ENCODE measurements around the gene MAP2K3. TPM values are rescaled to one million over a fixed set of nuclear protein-coding genes. Genes with fewer than 3 reads are reported as not detected.
"Not testable (repeated sequence)": the region's sequence is repeated elsewhere in the genome, so short reads cannot be mapped to it uniquely, and the experiment has no call there.

Gene MAP2K3
- total RNA-seq, 2 experiments from 2014 or later: 151 to 153 TPM

DNA sequence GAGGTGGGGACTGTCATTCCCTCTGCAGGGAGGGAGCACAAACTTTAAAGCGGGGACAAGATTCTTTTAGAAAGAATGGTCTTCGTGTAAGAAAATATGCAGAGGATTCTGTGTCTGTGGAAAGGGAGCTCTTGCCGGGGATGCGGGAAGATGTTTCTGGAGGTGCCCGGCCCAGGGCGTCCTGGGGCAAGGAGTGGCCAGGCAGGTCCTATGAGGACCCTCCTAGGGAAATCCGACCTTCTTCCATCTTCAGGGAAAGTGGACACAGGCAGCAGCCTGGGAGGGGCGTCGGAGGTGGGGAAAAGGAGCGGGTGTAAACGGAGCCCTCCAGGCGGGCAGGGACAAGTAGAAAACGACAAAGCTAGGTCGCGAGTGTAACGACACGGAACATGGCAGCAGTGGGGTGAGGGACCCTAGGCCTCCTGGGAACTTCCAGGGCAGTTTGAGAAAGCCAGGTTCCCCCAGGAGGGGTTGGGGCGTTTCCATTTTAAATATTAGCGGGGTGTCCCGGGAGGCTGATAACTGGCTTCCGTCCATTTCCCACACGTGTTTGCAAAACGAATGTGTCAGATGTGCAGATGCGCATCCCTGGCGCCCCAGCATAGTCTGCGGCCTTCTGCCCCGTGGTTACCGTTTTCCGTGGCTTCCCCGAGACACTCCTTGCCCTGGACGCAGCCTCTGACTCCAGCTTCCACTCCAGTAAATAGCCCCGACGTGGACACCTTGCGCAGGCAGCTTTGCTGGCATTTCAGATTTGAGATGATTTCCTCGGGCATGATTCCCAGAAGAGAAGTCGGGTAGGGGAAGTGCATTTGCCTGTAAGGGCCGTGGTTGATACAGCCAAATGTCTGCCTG lies 39.0 kb downstream of the MAP2K3 start:
- ATAC-seq; H3K4me1 Mint-ChIP-seq (ENCODE audit: low read depth); CTCF ChIA-PET; intact Hi-C loops (cut with micrococcal nuclease); H3K36me3 Mint-ChIP-seq (ENCODE audit: low read depth); POLR2A ChIA-PET; DNase-seq; H3K27me3 Mint-ChIP-seq; H3K9me3 Mint-ChIP-seq: not testable (repeated sequence)
- Mint-ChIP-seq H3K27ac (peak overlapping the region; percentile 84), H3K4me3 (peak overlapping the region; percentile 88)

DNA sequence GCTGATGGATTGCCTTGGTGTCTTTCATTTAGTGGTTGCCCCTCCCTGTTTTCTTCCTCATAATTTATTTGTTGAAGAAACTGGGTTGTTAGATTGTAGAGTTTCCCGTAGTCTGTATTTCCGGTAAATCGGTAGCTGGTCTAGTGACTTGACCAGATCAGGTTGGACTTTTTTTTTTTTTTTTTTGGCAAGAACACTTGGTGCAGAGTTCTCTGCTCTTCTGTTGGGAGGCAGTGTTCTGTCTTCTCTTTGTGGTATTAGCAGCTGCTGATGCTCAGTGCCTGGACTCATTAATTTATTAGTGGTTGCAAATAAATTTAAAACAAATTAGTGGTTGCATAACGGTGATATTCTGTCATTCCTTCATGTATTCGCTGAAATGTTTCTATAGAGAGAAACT lies 40.2 kb downstream of the MAP2K3 start:
- POLR2A ChIA-PET; H3K36me3 Mint-ChIP-seq (ENCODE audit: low read depth); intact Hi-C loops (cut with micrococcal nuclease); H3K4me3 Mint-ChIP-seq; DNase-seq; H3K27ac Mint-ChIP-seq; H3K4me1 Mint-ChIP-seq (ENCODE audit: low read depth); CTCF ChIA-PET; H3K9me3 Mint-ChIP-seq; ATAC-seq; H3K27me3 Mint-ChIP-seq: not testable (repeated sequence)

- H3K4me1 Mint-ChIP-seq (ENCODE audit: low read depth); intact Hi-C loops (cut with micrococcal nuclease); ATAC-seq; H3K4me3 Mint-ChIP-seq; DNase-seq; H3K9me3 Mint-ChIP-seq; H3K36me3 Mint-ChIP-seq (ENCODE audit: low read depth); POLR2A ChIA-PET; H3K27me3 Mint-ChIP-seq; CTCF ChIA-PET; H3K27ac Mint-ChIP-seq: not testable (repeated sequence)
These were observed 43.4 kb downstream of the MAP2K3 start for GRCh38 chr17:21327921-21328320.

GRCh38 chr17:21328778-21329177 lies 44.3 kb downstream of the MAP2K3 start:
- CTCF ChIA-PET; H3K36me3 Mint-ChIP-seq (ENCODE audit: low read depth); POLR2A ChIA-PET; intact Hi-C loops (cut with micrococcal nuclease); H3K4me3 Mint-ChIP-seq; H3K27ac Mint-ChIP-seq; H3K9me3 Mint-ChIP-seq; H3K4me1 Mint-ChIP-seq (ENCODE audit: low read depth); DNase-seq; ATAC-seq; H3K27me3 Mint-ChIP-seq: not testable (repeated sequence)

GRCh38 chr17:21330436-21331160 lies 46.1 kb downstream of the MAP2K3 start:
- DNase-seq (no peak), ATAC-seq (no peak)
- H3K9me3 Mint-ChIP-seq: peaks cover 4% of the 10 kb centered on the region
- no peak overlapping the region for H3K4me3 Mint-ChIP-seq
- no peaks in the 10 kb centered on the region for H3K4me1 Mint-ChIP-seq (ENCODE audit: low read depth)
- no peak overlapping the region for H3K27ac Mint-ChIP-seq
- H3K27me3 Mint-ChIP-seq: peaks cover 4% of the 10 kb centered on the region
- intact Hi-C loops (cut with micrococcal nuclease): no loop called here
- no peak for TF ChIP-seq CTCF (IDR thresholded peaks at IDR 0.05)
- ChIA-PET POLR2A (no interaction called here), CTCF (no interaction called here)
- H3K36me3 Mint-ChIP-seq (ENCODE audit: low read depth): no peaks in the 10 kb centered on the region

DNA sequence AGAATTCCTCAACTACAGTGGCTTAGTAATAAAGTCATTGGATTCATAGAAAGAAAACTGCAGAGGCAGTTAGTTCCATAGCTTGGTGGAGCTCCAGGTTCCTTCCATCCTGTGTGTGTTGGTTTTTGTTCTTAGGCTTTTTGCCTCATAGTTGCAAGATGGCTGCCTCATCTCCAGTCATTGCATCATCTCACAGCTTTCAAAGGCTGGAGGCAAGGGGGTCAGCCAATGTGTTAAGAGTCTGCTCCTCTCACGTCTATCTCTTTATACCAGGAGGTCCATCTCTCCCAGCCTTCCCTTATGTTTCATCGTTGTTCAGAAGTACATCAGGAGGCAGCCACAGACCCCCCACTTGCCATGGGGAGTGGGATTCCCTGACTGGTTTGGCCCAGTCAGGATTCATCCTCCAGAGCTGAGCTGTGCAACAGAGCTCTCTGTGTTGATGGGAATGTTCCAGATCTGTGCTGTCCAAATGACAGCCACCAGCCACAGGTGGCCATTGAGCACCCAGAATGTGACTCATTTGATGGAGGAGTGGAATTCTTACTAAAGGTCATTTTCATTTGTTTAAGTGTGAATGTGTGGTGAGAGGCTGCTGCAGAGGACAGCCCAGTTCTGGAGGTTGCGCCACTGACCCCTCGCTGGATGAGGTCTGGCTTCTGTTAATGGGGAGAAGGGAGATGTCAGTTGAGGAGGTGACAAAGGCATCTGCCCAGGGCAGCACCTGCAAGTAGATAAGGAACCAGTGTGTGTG lies 52.2 kb downstream of the MAP2K3 start:
- H3K36me3 Mint-ChIP-seq (ENCODE audit: low read depth); H3K27ac Mint-ChIP-seq; POLR2A ChIA-PET; CTCF ChIA-PET; H3K27me3 Mint-ChIP-seq; H3K9me3 Mint-ChIP-seq; ATAC-seq; intact Hi-C loops (cut with micrococcal nuclease); H3K4me1 Mint-ChIP-seq (ENCODE audit: low read depth); H3K4me3 Mint-ChIP-seq; DNase-seq: not testable (repeated sequence)

DNA sequence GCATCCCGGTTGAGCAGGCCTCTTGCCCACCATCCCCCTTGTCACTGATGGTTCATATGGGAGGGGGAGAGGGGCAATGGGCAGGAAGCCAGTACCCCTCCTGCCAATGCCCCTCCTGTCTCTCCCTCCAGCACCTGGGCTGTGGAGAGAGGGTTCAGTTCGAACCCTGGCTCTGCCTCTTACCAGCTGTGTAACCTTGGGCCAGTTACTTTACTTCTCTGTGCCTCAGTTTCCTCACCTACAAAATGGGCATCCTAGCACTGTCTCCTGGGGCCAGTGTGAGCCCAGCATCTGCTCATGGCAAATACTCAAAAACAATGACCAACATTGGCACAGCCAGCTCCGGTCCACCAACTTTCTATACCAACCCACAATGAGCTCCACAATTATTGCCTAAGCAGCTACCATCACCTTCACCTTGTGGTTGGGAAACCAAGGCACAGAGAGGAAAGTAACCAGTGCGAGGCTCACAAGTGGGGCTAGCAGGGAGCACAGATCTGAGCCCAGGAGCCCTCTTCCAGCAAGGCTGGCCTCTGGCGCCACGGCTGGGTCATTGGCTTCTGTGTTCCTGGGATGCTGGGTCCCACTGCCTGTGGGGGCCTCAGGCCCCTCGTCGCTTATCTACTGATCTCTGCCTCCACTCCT lies 53.6 kb downstream of the MAP2K3 start:
- CTCF ChIA-PET; H3K4me1 Mint-ChIP-seq (ENCODE audit: low read depth); H3K4me3 Mint-ChIP-seq; H3K36me3 Mint-ChIP-seq (ENCODE audit: low read depth); DNase-seq; ATAC-seq; H3K27me3 Mint-ChIP-seq; H3K9me3 Mint-ChIP-seq; H3K27ac Mint-ChIP-seq; intact Hi-C loops (cut with micrococcal nuclease); POLR2A ChIA-PET: not testable (repeated sequence)
